Medulla oblongata (tissue), 1 donor: ENCODE data around the gene SNAPC2.
"Not testable (repeated sequence)": the region's sequence is repeated elsewhere in the genome, so short reads cannot be mapped to it uniquely, and the experiment has no call there.

ENCODE experiments used
- DNase-seq: peaks from one replicate; pipeline ENCODE4 v3.0.0-alpha.2; 2015; ENCODE audit errors: extremely low spot score

The SNAPC2 gene

DNA sequence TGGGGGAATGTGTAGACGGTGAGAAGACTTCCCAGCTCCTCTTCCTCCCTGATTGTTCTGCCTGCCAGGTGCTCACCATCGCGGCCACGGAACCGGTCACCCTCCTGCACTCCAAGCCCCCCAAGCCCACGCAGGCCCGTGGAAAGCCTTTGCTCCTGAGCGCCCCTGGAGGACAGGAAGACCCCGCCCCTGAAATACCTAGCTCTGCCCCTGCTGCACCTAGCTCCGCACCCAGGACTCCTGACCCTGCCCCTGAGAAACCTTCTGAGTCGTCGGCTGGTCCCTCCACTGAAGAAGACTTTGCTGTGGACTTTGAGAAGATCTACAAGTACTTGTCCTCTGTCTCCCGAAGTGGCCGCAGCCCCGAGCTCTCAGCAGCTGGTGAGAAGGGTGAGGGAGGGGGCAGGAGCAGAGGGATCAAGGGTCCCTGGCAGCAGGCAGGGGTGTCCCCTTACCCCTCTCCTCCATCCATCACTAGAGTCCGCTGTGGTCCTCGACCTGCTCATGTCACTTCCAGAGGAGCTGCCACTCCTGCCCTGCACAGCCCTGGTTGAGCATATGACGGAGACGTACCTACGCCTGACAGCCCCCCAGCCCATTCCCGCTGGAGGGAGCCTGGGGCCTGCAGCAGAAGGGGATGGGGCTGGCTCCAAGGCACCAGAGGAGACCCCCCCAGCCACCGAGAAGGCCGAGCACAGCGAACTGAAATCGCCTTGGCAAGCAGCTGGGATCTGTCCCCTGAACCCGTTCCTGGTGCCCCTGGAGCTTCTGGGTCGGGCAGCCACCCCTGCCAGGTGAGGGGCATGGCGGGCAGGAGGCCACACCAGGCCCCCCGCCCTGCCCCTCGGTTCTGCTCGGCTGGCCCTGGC is 2.1 kb downstream of the SNAPC2 start:
- no peak for DNase-seq

DNA sequence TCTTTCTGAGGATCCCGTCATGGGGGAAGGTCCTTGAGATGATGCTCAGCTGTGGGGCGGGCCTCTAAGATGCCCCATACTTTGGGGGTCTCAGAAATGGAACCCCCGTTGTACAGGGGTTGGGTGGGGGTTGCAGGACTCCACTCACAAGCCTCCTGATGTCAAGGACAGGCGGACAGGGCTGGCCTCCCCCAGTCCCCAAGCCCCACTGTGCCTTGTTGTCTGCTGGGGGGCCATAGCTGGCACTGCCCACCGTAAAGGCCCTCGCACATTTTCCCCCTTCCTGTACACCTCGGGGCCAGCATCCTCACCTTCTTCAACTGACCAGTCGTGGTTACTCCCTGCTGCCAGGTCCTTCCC is 2.7 kb downstream of the SNAPC2 start:
- no peak for DNase-seq

DNA sequence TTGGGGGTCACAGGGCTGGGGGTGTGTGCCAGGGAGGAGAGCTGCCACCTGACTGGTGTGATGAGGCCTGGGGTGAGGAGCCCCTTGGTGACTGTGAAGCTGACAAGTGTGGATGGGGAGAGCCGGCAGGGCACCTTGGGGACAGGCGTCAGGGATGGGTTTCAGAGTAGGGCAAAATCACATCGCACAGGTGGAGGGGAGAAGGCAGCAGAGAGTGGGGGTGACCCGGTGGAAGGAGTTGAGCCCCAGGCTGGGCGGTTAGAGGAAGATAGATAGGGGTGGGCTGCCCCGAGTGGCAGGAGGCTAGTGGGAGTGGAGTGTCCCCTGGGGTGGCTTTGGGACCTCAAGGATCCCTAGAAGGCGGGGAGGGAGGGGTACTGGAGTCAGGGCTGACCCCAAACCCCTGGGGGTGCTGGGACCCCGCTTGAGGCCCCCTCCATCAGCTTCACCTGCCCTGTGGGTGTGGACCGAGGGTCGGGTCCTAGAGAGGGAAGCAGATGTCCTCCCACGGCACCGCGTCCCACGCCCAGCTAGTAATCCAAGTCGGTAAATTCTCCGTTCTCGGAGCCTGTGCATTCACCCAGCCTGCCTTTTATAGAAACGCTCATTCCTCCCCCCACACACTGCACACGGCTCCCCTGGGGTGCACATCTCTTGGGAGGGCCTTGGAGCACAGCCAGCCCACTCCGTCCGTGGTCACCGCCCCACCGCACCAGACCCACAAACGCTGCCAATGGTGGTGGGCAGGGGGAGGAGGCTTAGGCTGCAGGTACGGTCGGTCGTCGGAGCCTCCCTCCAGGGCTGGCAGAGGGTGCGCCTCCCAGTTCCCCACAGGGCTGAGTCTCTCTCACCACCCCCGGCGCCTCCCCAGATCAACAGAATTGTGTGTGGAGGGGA is 3.4 kb downstream of the SNAPC2 start:
- no peak for DNase-seq

DNA sequence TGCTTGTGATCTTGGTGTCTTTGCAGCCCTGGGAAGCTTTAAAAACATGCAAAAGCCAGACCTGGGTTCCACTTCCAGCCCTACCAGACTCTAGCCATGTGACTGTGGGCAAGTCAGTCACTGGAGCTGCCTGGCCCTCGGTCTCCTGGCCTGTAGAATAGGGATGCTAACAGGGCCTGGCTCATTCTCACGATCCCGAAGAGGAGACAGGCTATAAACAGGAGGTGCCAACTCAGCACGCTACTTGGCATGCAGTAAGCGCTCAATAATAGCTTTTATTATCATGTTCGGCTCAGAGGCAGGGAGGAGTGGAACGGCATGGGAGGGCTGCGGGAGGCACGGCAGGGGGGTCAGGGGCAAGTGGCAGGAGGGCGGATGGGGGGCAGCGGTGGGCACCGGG is 4.1 kb downstream of the SNAPC2 start:
- no peak for DNase-seq

DNA sequence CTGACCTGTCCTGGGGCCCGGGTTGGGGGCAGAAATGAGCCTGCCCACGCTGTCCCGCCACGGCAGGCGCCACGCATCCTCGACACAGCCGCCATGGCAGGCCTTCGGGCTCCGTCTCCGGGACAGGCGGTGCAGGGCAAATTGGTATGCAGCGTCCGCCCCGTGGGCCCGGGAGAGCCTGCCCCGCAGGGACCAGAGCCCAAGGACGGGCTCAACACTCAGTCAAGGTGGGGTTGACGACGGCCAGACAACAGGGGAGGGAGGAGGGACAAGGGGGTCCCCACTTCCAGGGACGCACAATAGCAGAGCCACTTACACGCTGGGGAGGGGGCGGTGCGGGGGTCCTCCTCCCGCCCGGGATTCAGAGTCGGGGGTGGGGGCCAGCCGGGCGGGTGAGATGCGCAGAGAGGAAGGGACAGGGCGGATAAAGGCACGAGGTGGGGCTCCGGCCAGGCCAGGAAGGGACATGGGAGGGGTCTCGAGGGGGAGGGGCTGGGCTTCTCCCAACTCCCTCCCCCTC is 4.6 kb downstream of the SNAPC2 start:
- DNase-seq = no peak

DNA sequence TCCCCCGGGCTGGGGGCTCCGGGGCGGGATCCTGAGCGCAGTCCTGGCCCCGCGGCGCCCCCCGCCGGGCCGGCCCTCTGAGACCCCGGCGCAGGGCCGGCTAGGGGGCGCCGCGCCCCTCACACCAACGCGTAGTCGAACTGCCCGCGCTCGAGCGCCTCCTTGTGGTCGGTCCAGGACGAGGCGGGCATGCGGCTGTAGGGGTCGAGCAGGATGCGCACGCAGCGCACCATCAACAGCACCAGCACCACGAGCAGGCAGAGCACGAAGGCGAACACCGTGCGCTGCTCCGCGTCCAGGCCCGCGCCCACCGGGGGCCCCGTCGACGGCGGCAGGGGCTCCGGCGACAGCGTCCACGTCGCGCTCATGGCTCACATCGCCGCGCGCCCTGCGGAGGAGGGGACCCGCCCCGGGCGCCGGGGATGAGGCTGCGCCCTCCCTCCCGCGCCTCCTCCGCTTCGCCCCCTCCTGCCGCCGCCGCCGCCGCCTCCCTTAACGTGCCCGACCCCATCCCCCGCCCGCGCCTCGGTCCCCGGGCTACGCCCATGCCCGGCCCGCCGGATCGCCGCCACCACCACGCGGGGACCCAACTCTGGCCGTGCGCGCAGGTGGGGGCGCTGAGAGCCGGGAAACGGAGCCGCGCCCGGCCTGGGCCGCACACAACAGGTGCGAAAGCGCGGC is 5.2 kb downstream of the SNAPC2 start:
- peak; percentile 21 for DNase-seq

DNA sequence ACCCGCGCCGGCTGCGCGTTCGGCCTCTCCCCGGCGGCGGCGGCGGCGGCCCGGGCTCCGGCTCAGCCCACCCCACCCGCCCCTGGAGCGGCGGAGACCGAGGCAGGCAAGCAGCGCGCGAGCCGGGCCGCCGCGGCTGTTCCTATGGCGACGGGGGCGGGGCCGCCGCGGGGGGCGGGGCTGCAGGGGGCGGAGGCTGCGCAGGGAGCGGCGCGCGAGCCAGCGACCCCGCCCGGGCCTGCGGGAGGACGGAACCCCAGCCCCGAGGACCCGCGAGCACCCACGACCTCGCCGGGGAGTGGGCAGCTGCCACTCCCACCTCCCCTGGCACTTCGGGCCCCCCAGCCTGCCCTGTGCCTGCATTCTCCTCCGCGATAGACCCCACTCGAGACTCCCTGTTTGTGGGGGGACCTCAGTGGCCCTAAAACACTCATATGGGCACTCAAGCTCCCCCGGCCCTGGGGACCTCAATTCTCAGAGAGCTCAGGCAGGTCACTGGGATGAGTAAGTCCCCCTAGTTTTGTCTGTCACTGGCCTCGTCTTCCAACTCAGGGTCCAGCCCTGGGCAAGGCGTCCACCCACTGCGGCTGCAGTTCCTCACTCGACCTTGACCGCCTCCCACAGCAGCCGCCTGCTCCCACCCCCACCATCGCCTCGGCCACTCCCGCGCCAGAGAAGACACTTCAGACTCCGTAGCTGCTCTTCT is 6.0 kb downstream of the SNAPC2 start, which contains the start of gene CTXN1:
TSS of gene CTXN1 (minus strand) at position 115 of the 706 bp plus-strand sequence. CDS start 597 bp downstream, outside the sequence.
- DNase-seq = peak; percentile 20

DNA sequence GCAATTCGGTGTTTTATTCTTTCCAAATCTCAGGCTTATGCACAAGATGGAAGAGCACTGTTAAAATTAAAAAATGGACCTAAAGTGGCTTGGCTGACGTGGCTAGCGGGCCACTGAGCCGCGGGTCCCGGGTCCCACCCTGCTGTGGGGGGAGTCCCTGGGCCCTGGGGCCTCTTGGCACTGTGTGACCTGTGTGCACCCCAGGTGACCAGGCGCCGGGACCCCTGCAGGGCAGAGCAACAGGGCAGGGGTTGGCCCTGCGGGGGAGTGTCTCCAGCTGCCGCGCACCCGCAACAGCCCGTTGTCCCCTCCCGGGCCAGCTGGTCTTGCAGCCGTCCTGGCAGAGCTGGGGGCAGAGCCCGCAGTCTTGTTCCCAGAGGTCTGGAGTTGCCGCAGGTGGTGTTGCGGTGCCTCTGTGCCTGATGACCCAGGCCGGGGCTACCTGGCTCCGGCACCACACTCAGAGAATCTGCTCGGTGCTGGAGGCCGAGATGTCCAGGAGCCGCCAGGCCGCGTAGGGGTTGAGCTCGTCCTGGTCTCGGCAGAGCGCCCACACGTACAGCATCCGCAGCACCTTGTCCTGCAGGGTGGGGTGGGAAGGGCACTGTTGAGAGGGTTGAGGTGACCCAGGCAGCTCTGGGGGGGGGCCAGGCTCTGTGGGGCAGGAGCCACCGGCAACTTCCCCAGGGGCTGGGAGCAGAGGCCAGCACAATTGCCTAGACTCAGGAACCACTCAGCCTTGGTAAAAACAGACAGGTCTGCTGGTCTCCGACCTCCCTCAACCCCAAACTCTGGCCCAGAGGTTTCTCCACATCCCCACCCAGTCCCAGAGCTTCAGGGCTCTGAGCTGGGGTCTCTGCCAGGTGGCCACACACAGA is 6.8 kb downstream of the SNAPC2 start:
- DNase-seq = no peak

DNA sequence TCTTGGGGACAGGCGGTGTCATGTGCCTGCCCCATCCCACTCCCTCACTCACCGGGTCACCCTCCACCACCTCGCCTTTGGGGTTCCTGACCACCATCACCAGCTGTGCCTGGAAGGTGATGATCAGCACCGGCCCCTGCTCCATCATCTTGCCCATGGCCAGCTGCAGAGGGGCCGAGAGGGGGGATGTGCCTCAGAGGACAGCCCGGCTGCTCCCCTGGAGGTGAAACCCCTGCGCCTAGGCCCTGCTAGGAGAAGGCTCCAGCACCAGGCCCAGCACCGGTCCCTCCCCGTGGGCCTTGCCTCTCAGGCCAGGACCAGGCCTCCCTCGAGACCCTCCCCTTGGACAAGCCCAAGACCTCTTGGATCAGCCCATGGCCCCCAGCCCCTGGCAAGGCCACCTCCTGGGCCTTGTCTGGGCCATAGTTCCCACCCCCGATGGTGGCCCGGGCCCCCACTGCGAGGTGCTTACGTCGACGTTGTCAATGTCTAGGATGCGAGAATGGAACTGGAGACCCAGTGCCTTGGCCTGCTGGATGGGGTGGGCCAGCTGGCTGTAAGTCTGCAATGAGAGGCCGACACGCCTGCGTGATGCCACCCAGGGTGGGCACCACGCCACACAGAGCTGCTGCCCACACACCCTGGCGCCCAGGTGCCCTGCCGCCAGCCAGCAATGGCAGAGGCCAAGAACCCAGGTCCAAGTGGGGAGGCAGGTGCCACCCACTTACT is 7.6 kb downstream of the SNAPC2 start:
- DNase-seq = no peak

DNA sequence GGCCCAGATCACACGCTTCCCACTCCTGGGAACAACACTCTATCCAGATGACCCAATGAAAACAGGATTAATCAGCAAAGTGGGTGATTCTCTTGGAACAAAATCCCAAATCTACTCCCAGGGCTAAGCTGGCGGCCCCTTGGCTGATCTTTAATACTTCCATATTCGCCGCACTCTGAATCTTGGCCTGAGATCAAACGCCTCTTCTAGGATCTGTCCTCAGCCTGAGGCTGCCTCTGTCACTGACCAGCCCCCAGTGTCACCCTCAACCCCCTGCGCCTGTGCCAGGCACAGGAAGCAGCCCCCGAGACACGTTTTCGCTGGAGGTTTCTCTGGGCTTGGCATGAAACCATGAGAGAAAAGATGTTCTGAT is 8.2 kb downstream of the SNAPC2 start:
- no peak for DNase-seq

DNA sequence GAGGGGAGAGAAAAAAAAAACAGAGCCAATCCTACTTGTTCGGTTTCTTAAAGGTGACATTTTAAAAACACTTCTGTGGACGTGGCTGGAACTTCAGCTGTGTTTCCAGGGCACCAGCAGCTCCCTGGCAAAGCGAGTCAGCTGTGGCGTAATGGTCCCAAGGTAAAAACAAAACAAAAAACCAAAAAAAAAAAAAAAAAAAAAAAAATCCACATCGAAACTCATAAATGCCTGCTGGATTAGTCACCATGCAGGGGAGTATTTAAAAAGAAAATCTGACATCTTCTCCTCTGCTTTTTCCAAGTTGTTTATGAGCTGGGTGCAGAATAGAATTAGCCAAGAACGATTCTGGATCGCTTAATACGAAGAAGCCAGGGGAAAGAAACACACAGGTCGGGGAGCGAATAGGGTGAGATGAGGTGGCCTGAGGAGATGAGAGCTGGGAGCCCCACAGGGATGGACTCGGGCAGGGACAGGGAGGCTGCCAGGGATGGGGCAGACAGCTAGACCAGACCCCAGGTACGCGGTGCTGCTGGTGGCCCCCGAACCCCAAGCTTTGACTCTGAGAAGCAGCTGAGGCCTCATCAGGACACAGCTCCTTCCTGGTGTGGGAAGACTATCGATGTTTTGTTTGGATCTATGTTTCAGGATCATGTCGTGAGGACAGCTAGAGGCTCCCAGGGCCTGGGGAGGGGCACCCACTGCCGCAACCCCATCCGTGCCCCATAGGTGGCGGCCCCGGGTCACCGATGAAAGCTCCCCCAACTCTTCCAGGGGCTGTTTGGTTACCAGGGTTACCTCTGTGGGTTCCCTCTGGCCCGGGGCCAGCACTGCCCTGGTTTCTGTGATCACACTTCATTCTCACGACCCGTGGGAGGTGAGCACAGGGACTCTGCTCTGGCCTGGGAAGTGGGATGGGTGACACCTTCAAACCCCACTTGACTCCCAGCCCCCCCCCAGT is 8.9 kb downstream of the SNAPC2 start:
- no peak for DNase-seq

DNA sequence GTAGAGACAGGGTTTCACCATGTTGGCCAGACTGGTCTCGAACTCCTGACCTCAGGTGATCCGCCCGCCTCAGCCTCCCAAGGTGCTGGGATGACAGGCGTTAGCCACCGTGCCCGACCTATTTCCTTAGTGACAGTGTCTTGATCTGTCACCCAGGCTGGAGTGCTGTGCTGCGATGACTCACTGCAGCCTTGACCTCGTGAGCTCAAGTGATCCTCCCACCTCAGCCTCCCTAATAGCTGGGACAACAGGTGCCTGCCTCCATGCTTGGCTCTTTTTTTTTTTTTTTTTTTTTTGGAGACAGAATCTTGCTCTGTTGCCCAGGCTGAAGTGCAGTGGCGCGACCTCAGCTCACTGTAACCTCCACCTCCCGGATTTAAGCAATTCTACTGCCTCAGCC is 9.9 kb downstream of the SNAPC2 start:
- not testable (repeated sequence) for DNase-seq

DNA sequence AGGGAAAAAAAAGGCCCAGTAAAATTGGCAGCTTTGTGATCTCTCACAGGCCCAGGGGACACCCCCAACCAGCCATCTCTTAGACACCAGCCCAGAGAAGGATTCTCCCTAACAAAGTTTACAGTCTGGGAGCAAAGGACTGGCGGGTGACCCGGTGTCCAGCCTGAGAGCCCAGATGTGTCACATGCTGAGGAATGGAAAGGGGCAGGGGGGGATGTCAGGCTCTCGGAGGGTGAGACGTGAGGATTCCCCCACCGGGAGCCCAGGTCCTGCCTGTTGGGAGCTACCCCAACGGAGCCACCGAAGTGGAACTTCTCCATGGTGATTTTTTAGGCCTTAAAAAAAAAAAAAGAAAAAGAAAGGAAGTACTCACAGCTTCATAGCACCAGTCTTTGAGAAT is 10.6 kb downstream of the SNAPC2 start:
- DNase-seq = no peak

DNA sequence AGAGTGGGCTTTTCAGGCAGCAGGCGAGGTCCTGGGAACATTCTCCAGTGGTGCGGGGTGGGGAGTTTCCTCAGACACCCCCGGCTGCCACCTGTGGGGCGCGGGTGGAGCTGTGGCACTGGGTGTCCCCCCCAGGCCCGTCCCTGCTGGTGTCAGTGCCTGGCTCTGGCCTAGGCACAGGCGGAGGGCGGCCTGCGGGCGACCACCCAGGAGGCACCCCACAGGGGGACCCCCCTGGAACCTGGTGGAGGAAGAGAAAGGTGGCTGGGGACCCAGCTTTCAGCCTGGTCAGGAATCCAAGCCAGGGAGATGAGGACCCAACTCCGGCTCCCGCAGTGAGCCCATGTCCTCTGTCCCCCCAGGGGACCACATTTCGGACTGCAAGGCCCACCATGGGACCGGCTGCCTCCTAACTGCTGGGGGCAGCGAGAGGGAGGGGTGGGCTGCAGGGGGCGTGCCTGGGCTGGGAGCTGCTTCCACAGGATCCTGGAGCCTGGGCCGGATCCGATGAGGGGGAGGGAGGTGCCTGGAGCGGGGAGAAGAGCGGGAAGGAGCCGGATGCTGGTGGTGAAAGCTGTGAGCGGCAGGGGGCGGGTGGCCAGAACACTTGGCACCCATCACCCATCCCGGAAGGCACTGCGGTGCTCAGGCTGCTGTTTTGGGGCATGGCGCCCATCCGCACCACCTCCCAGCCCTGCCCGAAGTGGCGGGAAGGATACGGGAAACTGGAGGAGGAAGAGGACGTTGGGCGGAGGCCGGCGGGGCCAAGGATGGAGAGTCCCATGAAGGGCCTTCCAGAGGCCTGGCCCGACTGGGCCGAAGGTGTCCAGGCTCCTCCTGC is 11.3 kb downstream of the SNAPC2 start:
- DNase-seq = no peak

DNA sequence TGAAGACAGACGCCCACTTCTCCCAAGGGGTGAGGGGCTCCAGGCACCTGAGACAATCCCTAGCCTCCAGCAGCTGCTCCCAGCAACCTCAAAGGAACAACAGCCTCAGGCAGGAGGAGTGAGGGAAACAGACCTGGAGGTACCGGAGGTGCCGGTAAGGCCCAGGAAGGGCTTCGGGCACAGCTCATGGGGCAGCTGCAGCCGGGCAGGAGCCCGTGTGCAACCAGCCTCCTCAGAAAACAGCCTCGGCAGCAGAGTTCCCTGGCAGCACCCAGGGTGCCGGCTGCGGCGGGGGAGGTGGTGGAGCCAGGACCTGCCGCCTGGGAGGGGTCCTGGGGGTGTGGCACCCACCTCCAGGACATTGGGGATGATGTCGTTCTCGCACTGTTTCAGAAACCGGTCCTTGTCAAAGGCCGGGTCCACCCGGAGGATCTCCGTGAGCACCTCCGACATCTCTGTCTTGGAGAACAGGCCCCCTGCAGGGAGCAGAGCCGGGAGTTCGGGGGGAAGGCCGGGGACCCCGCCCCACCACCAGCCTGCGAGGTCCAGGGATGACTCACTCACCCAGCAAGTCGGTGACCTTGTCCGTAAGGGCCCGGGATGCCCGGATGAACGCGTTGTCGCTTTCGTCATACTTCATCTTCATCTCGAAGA is 12.3 kb downstream of the SNAPC2 start:
- DNase-seq = no peak

DNA sequence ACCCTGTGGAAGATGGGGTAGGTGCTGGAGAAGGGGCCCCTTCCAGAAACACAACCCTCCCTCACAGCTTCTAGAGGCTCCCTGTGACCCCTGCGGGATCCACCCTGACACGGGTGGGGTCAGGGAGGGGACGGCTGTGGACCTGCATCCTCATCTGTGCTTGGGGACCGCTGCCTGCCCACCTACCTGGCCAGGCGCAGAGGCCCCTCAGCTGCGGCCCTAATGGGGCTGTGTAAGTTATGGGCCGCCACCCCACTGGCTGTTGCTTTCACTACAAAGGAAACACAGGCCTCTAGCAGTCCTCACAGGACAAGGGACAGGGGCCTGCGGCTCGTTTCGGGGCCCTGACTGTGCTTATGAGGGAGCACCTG is 12.8 kb downstream of the SNAPC2 start:
- DNase-seq = no peak

DNA sequence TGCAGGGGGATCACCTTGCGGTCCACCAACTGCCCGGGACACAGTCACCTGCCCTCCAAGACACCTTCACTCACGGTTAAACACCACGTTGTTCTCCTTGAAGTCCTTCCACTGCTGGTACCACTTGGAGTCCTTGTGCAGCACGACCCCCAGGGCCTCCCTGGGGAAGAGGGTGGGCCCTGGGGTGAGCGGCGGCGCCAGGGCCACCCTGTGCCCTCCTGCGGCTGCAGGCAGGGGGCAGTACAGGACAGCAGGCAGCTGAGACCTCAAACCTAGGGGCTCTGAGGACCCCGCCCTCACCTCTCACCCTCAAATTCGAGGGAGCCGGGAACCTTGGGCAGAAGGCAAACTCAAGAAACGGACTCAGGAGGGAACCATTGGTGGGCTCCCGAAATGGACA is 13.3 kb downstream of the SNAPC2 start:
- no peak for DNase-seq
